K562 (cell line): Measurements from ENCODE around the gene PA2G4. TPM values are rescaled to one million over a fixed set of nuclear protein-coding genes. Genes with fewer than 3 reads are reported as not detected.

Experiments
- ARID4B ChIP-seq: sonication (generic); formaldehyde crosslinking; IDR thresholded peaks from 2 replicates; pipeline ENCODE4 v1.8.0; 2022; ENCODE audit warnings: mild to moderate bottlenecking, missing genetic modification reagents
- FOXA1 ChIP-seq: fragments of 450-650 bp; IDR thresholded peaks from 2 replicates; pipeline ENCODE4 v1.6.1; 2016; ENCODE audit warnings: mild to moderate bottlenecking, borderline replicate concordance
- MECOM ChIP-seq: fragments of 250-450 bp; sonication (Bioruptor Pico); IDR thresholded peaks from 2 replicates; pipeline ENCODE4 v1.8.0; 2022; ENCODE audit warnings: inconsistent platforms
- MEF2D ChIP-seq: conservative IDR thresholded peaks from 2 replicates; pipeline ENCODE4 v1.6.1; 2016; ENCODE audit warnings: low read depth, missing genetic modification characterization, missing compliant biosample characterization
- RHOXF2B ChIP-seq: fragments of 250-450 bp; sonication (Bioruptor Pico); conservative IDR thresholded peaks from 2 replicates; pipeline ENCODE4 v1.5.1; 2021
- SMAD1 ChIP-seq: fragments of 150-350 bp; IDR thresholded peaks from 2 replicates; pipeline ENCODE4 v1.6.1; 2014; ENCODE audit warnings: low read length, low read depth; ENCODE audit not compliant: partially characterized antibody
- TAF7 ChIP-seq: fragments of 450-650 bp; IDR thresholded peaks from 2 replicates; pipeline ENCODE4 v1.6.1; 2016; ENCODE audit warnings: missing genetic modification characterization, missing compliant biosample characterization
- ZBTB7A ChIP-seq: IDR thresholded peaks from 2 replicates; pipeline ENCODE4 v1.6.1; 2011; ENCODE audit warnings: low read depth, mild to moderate bottlenecking, low read length, moderate library complexity, borderline replicate concordance; ENCODE audit not compliant: control insufficient read depth
- ZNF717 ChIP-seq: fragments of 250-450 bp; sonication (Bioruptor Pico); IDR thresholded peaks from 2 replicates; pipeline ENCODE4 v1.5.0; 2021
- polyA plus RNA-seq, 8 experiments: library from polyadenylated mRNA; depleted of rRNA in 4 of 8; stranded (reverse) in 5 of 8; unstranded in 3 of 8; fragments of >200 nt; fragmentation: Nextera tagmentation in 2 of 8; fragmentation: Illumina TruSeq in 1 of 8; extraction: Ambion mirVana in 2 of 8; extraction: Trizol in 1 of 8; gene quantifications; 2 replicates each; pipeline versions ENCODE4 v1.2.1 to v1.2.3, GENCODE V29; 2011 to 2014; ENCODE audit warnings: inconsistent platforms in 1 of 8, missing spikeins in 1 of 8
- total RNA-seq, 7 experiments: library from RNA; depleted of rRNA in 6 of 7; stranded (reverse); fragments of >200 nt in 6 of 7; fragmentation: Illumina TruSeq in 2 of 7; extraction: Trizol in 2 of 7; gene quantifications; 2 replicates each; pipeline versions ENCODE4 v1.2.1 to v1.2.3, GENCODE V29; 2011 to 2021; ENCODE audit warnings: low replicate concordance in 1 of 7
- TF ChIP-seq, protein P1 (sequence below): fragments of 450-650 bp; IDR thresholded peaks from 2 replicates; pipeline ENCODE4 v1.6.1; 2016; ENCODE audit warnings: antibody characterized with exemption
- TF ChIP-seq, protein P2 (sequence below): fragments of 450-650 bp; IDR thresholded peaks from 2 replicates; pipeline ENCODE4 v1.6.1; 2016; ENCODE audit warnings: missing biosample characterization, missing genetic modification characterization
- TF ChIP-seq, protein P3 (sequence below): fragments of 450-650 bp; formaldehyde crosslinking; IDR thresholded peaks from 2 replicates; pipeline ENCODE4 v1.4.0; 2020; ENCODE audit warnings: mild to moderate bottlenecking, moderate library complexity

PA2G4 gene
- total and polyA plus RNA-seq, 9 of the 15 experiments (the other 6 are each of a cell fraction or from before 2014, with no cell fraction given): 230 to 925 (median 638) TPM

GRCh38 chr12:56158029-56158925, 53.9 kb downstream of the PA2G4 start, which contains the start of gene MYL6 (continued):
- TF ChIP-seq, protein P1, sequence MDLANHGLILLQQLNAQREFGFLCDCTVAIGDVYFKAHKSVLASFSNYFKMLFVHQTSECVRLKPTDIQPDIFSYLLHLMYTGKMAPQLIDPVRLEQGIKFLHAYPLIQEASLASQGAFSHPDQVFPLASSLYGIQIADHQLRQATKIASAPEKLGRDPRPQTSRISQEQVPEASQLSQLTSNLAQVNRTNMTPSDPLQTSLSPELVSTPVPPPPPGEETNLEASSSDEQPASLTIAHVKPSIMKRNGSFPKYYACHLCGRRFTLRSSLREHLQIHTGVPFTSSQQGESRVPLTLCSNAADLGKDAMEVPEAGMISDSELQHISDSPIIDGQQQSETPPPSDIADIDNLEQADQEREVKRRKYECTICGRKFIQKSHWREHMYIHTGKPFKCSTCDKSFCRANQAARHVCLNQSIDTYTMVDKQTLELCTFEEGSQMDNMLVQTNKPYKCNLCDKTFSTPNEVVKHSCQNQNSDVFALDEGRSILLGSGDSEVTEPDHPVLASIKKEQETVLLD: peak; percentile 52; the same call in 1 of the 2 replicates
- no peak for TF ChIP-seq FOXA1
- TF ChIP-seq, protein P2, sequence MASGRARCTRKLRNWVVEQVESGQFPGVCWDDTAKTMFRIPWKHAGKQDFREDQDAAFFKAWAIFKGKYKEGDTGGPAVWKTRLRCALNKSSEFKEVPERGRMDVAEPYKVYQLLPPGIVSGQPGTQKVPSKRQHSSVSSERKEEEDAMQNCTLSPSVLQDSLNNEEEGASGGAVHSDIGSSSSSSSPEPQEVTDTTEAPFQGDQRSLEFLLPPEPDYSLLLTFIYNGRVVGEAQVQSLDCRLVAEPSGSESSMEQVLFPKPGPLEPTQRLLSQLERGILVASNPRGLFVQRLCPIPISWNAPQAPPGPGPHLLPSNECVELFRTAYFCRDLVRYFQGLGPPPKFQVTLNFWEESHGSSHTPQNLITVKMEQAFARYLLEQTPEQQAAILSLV (tag): 0 out of 2 replicates have a peak, but pooled peaks have one; percentile 16
- TF ChIP-seq ZBTB7A: peak; percentile 83
- TF ChIP-seq MEF2D (tag): 0 out of 2 replicates have a peak, but pooled peaks have one; percentile 66
- TF ChIP-seq ZNF717: 0 out of 2 replicates have a peak, but pooled peaks have one; percentile 41
- TF ChIP-seq, protein P3, sequence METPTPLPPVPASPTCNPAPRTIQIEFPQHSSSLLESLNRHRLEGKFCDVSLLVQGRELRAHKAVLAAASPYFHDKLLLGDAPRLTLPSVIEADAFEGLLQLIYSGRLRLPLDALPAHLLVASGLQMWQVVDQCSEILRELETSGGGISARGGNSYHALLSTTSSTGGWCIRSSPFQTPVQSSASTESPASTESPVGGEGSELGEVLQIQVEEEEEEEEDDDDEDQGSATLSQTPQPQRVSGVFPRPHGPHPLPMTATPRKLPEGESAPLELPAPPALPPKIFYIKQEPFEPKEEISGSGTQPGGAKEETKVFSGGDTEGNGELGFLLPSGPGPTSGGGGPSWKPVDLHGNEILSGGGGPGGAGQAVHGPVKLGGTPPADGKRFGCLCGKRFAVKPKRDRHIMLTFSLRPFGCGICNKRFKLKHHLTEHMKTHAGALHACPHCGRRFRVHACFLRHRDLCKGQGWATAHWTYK: peak; percentile 91
- peak; percentile 76 for TF ChIP-seq SMAD1
- TF ChIP-seq MECOM (CRISPR knock-in tag): no peak; the same call in 1 of the 2 replicates
- peak; percentile 46; the same call in 1 of the 2 replicates for TF ChIP-seq ARID4B (CRISPR knock-in tag)
- peak; percentile 97 for TF ChIP-seq TAF7 (tag)
- TF ChIP-seq RHOXF2B (CRISPR knock-in tag): 0 out of 2 replicates have a peak, but pooled peaks have one; percentile 66
- TF ChIP-seq, all 486 proteins: peak for 196
